ENCODE results near the gene MSI2. TPM values are rescaled to one million over a fixed set of nuclear protein-coding genes. Genes with fewer than 3 reads are reported as not detected.

Gene MSI2
- total and polyA plus RNA-seq, 2 experiments from 2014 or later, result 4.3 to 17.9 TPM

DNA sequence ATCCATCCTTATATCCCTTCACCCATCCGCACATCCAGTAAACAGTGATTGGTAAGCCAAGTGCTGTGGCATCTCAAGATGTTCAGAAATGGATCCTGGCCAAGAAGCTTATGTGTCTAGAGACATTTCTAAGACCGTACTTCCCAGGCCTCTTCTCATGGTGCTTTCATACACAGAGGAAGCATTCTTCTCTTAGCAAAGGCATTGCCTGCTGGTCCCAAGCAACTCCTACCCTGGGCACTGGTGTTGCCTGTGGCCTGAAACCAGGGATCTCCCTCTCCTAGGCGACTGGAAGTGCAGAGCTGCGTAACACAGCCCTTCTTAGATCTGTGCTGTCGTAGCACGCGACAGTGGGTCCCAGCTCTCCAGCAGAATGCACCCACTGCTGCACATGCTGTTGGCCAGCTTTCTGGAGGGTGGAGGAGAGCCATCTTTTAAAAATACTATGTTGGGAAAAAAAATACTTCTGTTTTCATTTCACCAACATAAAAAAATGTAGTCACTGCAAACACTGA, 305.9 kb downstream of the MSI2 start:
- H3K4me3 ChIP-seq, result no peak overlapping the region
- H3F3A ChIP-seq (ENCODE audit: insufficient read depth), result no peaks in the 10 kb centered on the region
- H2AFZ ChIP-seq, result no peak overlapping the region
- no peak overlapping the region for H3K9ac ChIP-seq
- no peak overlapping the region for H3K4me2 ChIP-seq (ENCODE audit: unreplicated experiment)
- no peaks in the 10 kb centered on the region for H3K27me3 ChIP-seq (replicated peaks; ENCODE audit: insufficient read depth)
- H3K9me3 ChIP-seq (ENCODE audit: low read depth), result no peaks in the 10 kb centered on the region
- no peaks in the 10 kb centered on the region for H3K36me3 ChIP-seq (ENCODE audit: low read depth)
- H3K79me2 ChIP-seq (ENCODE audit: insufficient read depth), result no peaks in the 10 kb centered on the region
- peaks cover 9% of the 10 kb centered on the region for H3K4me1 ChIP-seq (ENCODE audit: insufficient read depth)
- no peaks in the 10 kb centered on the region for H4K20me1 ChIP-seq (ENCODE audit: insufficient read depth)
- H3K9me2 ChIP-seq (ENCODE audit: insufficient read depth), result no peaks in the 10 kb centered on the region
- TF ChIP-seq EZH2 (IDR thresholded peaks at IDR 0.05; ENCODE audit: insufficient read depth, poor library complexity, severe bottlenecking), result no peak
- no peak for TF ChIP-seq EZH2phosphoT487 (IDR thresholded peaks at IDR 0.05; ENCODE audit: insufficient read depth, low read depth)
- no peak for DNase-seq
- in situ Hi-C loops (cut with MboI), result no loop called here
- WGBS, 2 experiments (ENCODE audit: low coverage in 1 of 2, low lambda C conversion rate in 2 of 2, missing lambda C conversion rate in 2 of 2), result 91 to 97% methylated on average over 7 of the region's 7 CpGs
- no peak overlapping the region for H3K27ac ChIP-seq

DNA sequence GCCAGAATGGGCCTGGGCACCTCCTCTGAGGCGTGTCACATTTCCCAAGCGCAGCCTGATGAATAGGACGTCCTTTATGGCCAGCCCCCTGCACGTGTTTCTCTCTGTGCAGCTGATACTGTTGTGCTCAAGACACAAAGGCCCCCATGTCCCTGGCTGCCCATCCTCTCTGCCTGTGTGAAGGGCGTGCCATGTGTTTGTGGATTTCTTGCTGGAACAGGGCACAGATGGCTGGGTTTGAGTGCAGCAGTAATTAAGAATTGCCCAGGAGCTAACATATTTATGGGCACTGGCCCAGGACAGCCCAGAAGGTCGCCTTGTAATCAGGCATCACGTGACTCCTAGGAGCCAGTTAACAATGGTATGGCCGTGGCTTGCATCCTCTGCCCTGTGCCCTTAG, 307.6 kb downstream of the MSI2 start:
- no peaks in the 10 kb centered on the region for H4K20me1 ChIP-seq (ENCODE audit: insufficient read depth)
- no peak overlapping the region for H3K4me3 ChIP-seq
- no peak overlapping the region for H2AFZ ChIP-seq
- in situ Hi-C loops (cut with MboI), result no loop called here
- no peaks in the 10 kb centered on the region for H3K27me3 ChIP-seq (replicated peaks; ENCODE audit: insufficient read depth)
- H3K36me3 ChIP-seq (ENCODE audit: low read depth), result no peaks in the 10 kb centered on the region
- H3K79me2 ChIP-seq (ENCODE audit: insufficient read depth), result no peaks in the 10 kb centered on the region
- H3K9ac ChIP-seq, result no peak overlapping the region
- no peak for TF ChIP-seq EZH2 (IDR thresholded peaks at IDR 0.05; ENCODE audit: insufficient read depth, poor library complexity, severe bottlenecking)
- TF ChIP-seq EZH2phosphoT487 (IDR thresholded peaks at IDR 0.05; ENCODE audit: insufficient read depth, low read depth), result no peak
- H3K4me1 ChIP-seq (ENCODE audit: insufficient read depth), result no peaks in the 10 kb centered on the region
- H3F3A ChIP-seq (ENCODE audit: insufficient read depth), result no peaks in the 10 kb centered on the region
- H3K9me3 ChIP-seq (ENCODE audit: low read depth), result no peaks in the 10 kb centered on the region
- 79 to 81% methylated on average over 8 of the region's 8 CpGs for WGBS, 2 experiments (ENCODE audit: low coverage in 1 of 2, low lambda C conversion rate in 2 of 2, missing lambda C conversion rate in 2 of 2)
- H3K4me2 ChIP-seq (ENCODE audit: unreplicated experiment), result no peak overlapping the region
- H3K9me2 ChIP-seq (ENCODE audit: insufficient read depth), result no peaks in the 10 kb centered on the region
- H3K27ac ChIP-seq, result no peak overlapping the region
- DNase-seq, result no peak

DNA sequence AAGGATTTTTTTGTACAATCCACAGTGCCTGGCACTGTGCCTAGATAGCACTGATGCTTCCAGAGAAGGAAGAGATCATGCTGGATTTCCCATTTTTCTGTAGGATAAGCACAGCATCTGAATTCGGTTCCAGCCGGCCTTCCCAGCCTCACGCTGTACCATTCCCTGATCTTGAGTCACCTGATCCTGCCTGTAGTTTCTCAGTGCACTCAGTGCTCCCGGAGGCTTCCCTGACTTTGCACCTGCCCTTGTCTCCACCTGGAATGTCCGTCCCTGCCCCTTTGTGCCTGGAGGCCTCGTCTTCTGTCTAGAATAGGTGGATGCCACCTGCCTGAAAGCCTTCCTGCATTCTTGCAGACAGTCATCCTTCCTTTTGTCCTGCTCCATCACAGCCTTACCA, 308.9 kb downstream of the MSI2 start:
- WGBS, 2 experiments (ENCODE audit: low coverage in 1 of 2, low lambda C conversion rate in 2 of 2, missing lambda C conversion rate in 2 of 2), result 87 to 93% methylated on average over 6 of the region's 6 CpGs
- no peak overlapping the region for H3K4me3 ChIP-seq
- H3K4me1 ChIP-seq (ENCODE audit: insufficient read depth), result no peaks in the 10 kb centered on the region
- H3K9me3 ChIP-seq (ENCODE audit: low read depth), result no peaks in the 10 kb centered on the region
- no peak overlapping the region for H3K9ac ChIP-seq
- no peaks in the 10 kb centered on the region for H3F3A ChIP-seq (ENCODE audit: insufficient read depth)
- H3K9me2 ChIP-seq (ENCODE audit: insufficient read depth), result no peaks in the 10 kb centered on the region
- no peaks in the 10 kb centered on the region for H3K36me3 ChIP-seq (ENCODE audit: low read depth)
- TF ChIP-seq EZH2phosphoT487 (IDR thresholded peaks at IDR 0.05; ENCODE audit: insufficient read depth, low read depth) (no peak), EZH2 (IDR thresholded peaks at IDR 0.05; ENCODE audit: insufficient read depth, poor library complexity, severe bottlenecking) (no peak)
- no peak for DNase-seq
- no peaks in the 10 kb centered on the region for H4K20me1 ChIP-seq (ENCODE audit: insufficient read depth)
- in situ Hi-C loops (cut with MboI), result no loop called here
- no peak overlapping the region for H3K4me2 ChIP-seq (ENCODE audit: unreplicated experiment)
- no peak overlapping the region for H2AFZ ChIP-seq
- no peaks in the 10 kb centered on the region for H3K79me2 ChIP-seq (ENCODE audit: insufficient read depth)
- H3K27me3 ChIP-seq (replicated peaks; ENCODE audit: insufficient read depth), result no peaks in the 10 kb centered on the region
- H3K27ac ChIP-seq, result no peak overlapping the region

DNA sequence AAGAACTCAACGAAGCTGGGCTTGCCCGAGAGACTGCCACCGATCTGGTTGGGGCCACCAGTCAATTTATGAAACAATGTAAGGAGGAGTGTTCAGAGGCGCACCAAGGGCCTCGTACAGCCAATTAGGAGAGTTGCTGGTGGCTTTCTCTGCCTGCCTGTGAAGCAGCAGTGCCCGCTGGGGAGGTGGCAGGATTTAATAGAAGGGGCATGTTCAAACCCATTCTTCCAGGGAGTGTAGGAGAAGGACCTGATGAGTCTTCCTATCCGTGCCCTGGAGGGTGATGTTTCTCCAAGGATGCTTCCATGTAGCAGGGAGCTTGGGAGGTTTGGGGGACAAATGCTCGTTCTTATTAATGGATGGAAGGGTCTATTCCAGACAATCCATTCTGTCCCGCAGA, 310.4 kb downstream of the MSI2 start:
- in situ Hi-C loops (cut with MboI), result no loop called here
- Histone ChIP-seq H3K9ac (no peak overlapping the region), H3K9me2 (ENCODE audit: insufficient read depth) (no peaks in the 10 kb centered on the region), H4K20me1 (ENCODE audit: insufficient read depth) (no peaks in the 10 kb centered on the region), H3K27me3 (replicated peaks; ENCODE audit: insufficient read depth) (no peaks in the 10 kb centered on the region), H3K9me3 (ENCODE audit: low read depth) (no peaks in the 10 kb centered on the region), H3K4me3 (no peak overlapping the region), H3K36me3 (ENCODE audit: low read depth) (no peaks in the 10 kb centered on the region), H2AFZ (no peak overlapping the region), H3F3A (ENCODE audit: insufficient read depth) (no peaks in the 10 kb centered on the region), H3K27ac (no peak overlapping the region), H3K4me1 (ENCODE audit: insufficient read depth) (no peaks in the 10 kb centered on the region), H3K79me2 (ENCODE audit: insufficient read depth) (no peaks in the 10 kb centered on the region), H3K4me2 (ENCODE audit: unreplicated experiment) (no peak overlapping the region)
- 84 to 91% methylated on average over 9 of the region's 9 CpGs for WGBS, 2 experiments (ENCODE audit: low coverage in 1 of 2, low lambda C conversion rate in 2 of 2, missing lambda C conversion rate in 2 of 2)
- no peak for DNase-seq
- TF ChIP-seq EZH2phosphoT487 (IDR thresholded peaks at IDR 0.05; ENCODE audit: insufficient read depth, low read depth) (no peak), EZH2 (IDR thresholded peaks at IDR 0.05; ENCODE audit: insufficient read depth, poor library complexity, severe bottlenecking) (no peak)

DNA sequence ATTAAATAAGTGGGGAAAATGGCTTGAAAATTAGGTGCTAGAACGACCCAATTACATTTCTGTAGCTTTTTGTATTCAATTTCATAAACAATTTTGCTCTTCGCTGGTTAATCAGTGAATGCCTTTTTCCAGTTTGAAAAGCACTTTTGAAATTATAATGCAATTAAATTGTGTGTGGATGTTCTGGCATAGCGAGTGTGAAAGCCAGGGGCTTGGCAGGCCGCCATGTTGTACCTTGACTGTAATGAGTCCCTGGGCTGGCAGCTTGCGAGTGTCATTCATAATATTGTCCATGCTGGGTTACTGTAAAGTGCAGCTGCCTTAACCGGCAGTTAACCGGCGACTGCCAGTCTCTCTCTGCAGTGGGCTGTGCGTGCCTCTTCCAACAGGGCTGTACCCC, 310.9 kb downstream of the MSI2 start:
- Histone ChIP-seq H3K4me2 (ENCODE audit: unreplicated experiment) (no peak overlapping the region), H3K9me2 (ENCODE audit: insufficient read depth) (no peaks in the 10 kb centered on the region), H3F3A (ENCODE audit: insufficient read depth) (no peaks in the 10 kb centered on the region), H2AFZ (no peak overlapping the region), H4K20me1 (ENCODE audit: insufficient read depth) (no peaks in the 10 kb centered on the region), H3K36me3 (ENCODE audit: low read depth) (no peaks in the 10 kb centered on the region), H3K79me2 (ENCODE audit: insufficient read depth) (no peaks in the 10 kb centered on the region), H3K9me3 (ENCODE audit: low read depth) (no peaks in the 10 kb centered on the region), H3K27ac (no peak overlapping the region), H3K4me1 (ENCODE audit: insufficient read depth) (no peaks in the 10 kb centered on the region), H3K9ac (no peak overlapping the region), H3K4me3 (no peak overlapping the region), H3K27me3 (replicated peaks; ENCODE audit: insufficient read depth) (no peaks in the 10 kb centered on the region)
- in situ Hi-C loops (cut with MboI), result no loop called here
- WGBS, 2 experiments (ENCODE audit: low coverage in 1 of 2, low lambda C conversion rate in 2 of 2, missing lambda C conversion rate in 2 of 2), result 90 to 92% methylated on average over 9 of the region's 9 CpGs
- no peak for DNase-seq
- TF ChIP-seq EZH2 (IDR thresholded peaks at IDR 0.05; ENCODE audit: insufficient read depth, poor library complexity, severe bottlenecking) (no peak), EZH2phosphoT487 (IDR thresholded peaks at IDR 0.05; ENCODE audit: insufficient read depth, low read depth) (no peak)

Data from GM23248 (cell line).